OCI-LY3 (cell line): Measurements from ENCODE around the gene PARD3.

Experiments
- H2AFZ ChIP-seq: fragments of 200-600, 300-600 bp; shearing (Covaris generic); 2 replicates; pipeline ENCODE4 v1.6.0; 2014; ENCODE audit warnings: antibody characterized with exemption, low read depth, low read length
- H3K27ac ChIP-seq: fragments of 200-600, 300-600 bp; sonication (generic); 2 replicates; pipeline ENCODE4 v1.5.1; 2014; ENCODE audit warnings: mild to moderate bottlenecking, low read length, moderate library complexity, mixed read lengths
- H3K27me3 ChIP-seq: fragments of 200-600, 300-600 bp; sonication (generic); 2 replicates; pipeline ENCODE4 v1.6.1; 2014; ENCODE audit warnings: low read depth, low read length, mixed read lengths
- H3K36me3 ChIP-seq: fragments of 200-600, 300-600 bp; sonication (generic); replicated peaks from 2 replicates; pipeline ENCODE3; 2014; ENCODE audit warnings: low read depth, low read length, mixed read lengths
- H3K4me1 ChIP-seq: fragments of 300-600, 200-600 bp; sonication (generic); 2 replicates; pipeline ENCODE4 v1.6.1; 2014; ENCODE audit warnings: low read length, mixed read lengths
- H3K4me2 ChIP-seq: fragments of 200-600, 300-600 bp; sonication (generic); 2 replicates; pipeline ENCODE4 v1.6.1; 2014; ENCODE audit warnings: low read length, mixed read lengths
- H3K4me3 ChIP-seq: fragments of 300-600, 200-600 bp; sonication (generic); 2 replicates; pipeline ENCODE4 v1.5.1; 2014; ENCODE audit warnings: antibody characterized with exemption, mild to moderate bottlenecking, low read length, moderate library complexity
- H3K79me2 ChIP-seq: fragments of 300-600, 200-600 bp; shearing (Covaris generic); 2 replicates; pipeline ENCODE4 v1.6.1; 2014; ENCODE audit warnings: mild to moderate bottlenecking, low read length, mixed read lengths
- H3K9ac ChIP-seq: fragments of 300-600, 200-600 bp; shearing (Covaris generic); 2 replicates; pipeline ENCODE4 v1.6.0; 2014; ENCODE audit warnings: mild to moderate bottlenecking, low read length, moderate library complexity
- H3K9me3 ChIP-seq: fragments of 200-600, 300-600 bp; shearing (Covaris generic); 2 replicates; pipeline ENCODE4 v1.6.1; 2014; ENCODE audit warnings: low read length, mixed read lengths; ENCODE audit not compliant: insufficient read depth
- H4K20me1 ChIP-seq: fragments of 200-600, 300-600 bp; sonication (generic); 2 replicates; pipeline ENCODE4 v1.6.1; 2016; ENCODE audit warnings: low read length, mixed read lengths; ENCODE audit not compliant: insufficient read depth
- CTCF ChIP-seq: fragments of 200-600, 300-600 bp; sonication (generic); IDR thresholded peaks from 2 replicates; pipeline ENCODE4 v1.5.1; 2014; ENCODE audit warnings: antibody characterized with exemption, low read length, low read depth
- EZH2phosphoT487 ChIP-seq: fragments of 200-600 bp; shearing (Covaris generic); IDR thresholded peaks from 2 replicates; pipeline ENCODE4 v1.6.1; 2018; ENCODE audit warnings: antibody characterized with exemption, mixed run types, low read depth

The PARD3 gene

GRCh38 chr10:34109495-34109894 lies 705.6 kb downstream of the PARD3 start:
- no peak overlapping the region for H3K27ac ChIP-seq
- no peaks in the 10 kb centered on the region for H3K36me3 ChIP-seq
- no peaks in the 10 kb centered on the region for H3K79me2 ChIP-seq
- no peak overlapping the region for H3K9ac ChIP-seq
- TF ChIP-seq EZH2phosphoT487 = no peak
- no peak for TF ChIP-seq CTCF
- H3K4me2 ChIP-seq = no peak overlapping the region
- H4K20me1 ChIP-seq = no peaks in the 10 kb centered on the region
- H2AFZ ChIP-seq = no peak overlapping the region
- H3K4me1 ChIP-seq = no peaks in the 10 kb centered on the region
- H3K27me3 ChIP-seq = no peaks in the 10 kb centered on the region
- no peaks in the 10 kb centered on the region for H3K9me3 ChIP-seq
- H3K4me3 ChIP-seq = no peak overlapping the region

GRCh38 chr10:34107626-34108516 lies 707.2 kb downstream of the PARD3 start:
- Histone ChIP-seq H3K4me1 (no peaks in the 10 kb centered on the region), H4K20me1 (no peaks in the 10 kb centered on the region), H3K36me3 (no peaks in the 10 kb centered on the region), H2AFZ (no peak overlapping the region), H3K4me2 (no peak overlapping the region), H3K27me3 (no peaks in the 10 kb centered on the region), H3K9me3 (no peaks in the 10 kb centered on the region), H3K4me3 (no peak overlapping the region), H3K9ac (no peak overlapping the region), H3K27ac (no peak overlapping the region), H3K79me2 (no peaks in the 10 kb centered on the region)
- TF ChIP-seq CTCF (no peak), EZH2phosphoT487 (no peak)

DNA sequence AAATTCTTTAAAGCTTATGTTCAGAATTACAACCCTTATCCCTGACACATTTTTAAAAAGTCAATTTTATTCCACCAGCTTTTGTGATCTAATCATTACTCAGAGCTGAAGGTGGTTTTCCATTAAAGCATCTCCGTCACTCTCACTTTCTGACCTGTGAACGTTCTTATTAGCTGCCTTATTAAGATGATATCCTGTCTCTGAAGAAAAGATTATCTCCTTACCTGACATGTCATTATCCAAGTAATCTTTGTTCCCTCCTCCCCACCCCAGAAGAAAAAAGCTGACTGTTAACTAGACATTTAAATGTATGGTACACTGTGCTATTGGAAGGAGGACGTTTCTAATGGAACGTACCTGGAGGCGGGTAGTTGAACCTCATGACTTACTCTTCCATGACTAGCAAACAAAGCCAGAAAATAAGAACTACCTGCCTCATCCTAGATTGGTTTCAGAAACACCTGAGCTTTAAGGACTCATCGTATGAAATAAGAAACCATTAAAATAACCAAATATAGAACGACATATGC lies 708.7 kb downstream of the PARD3 start:
- Histone ChIP-seq H3K9ac (no peak overlapping the region), H3K79me2 (no peaks in the 10 kb centered on the region), H4K20me1 (no peaks in the 10 kb centered on the region), H3K27ac (no peak overlapping the region), H2AFZ (no peak overlapping the region), H3K9me3 (no peaks in the 10 kb centered on the region), H3K36me3 (no peaks in the 10 kb centered on the region), H3K4me3 (no peak overlapping the region), H3K27me3 (no peaks in the 10 kb centered on the region), H3K4me1 (no peaks in the 10 kb centered on the region), H3K4me2 (no peak overlapping the region)
- TF ChIP-seq CTCF (no peak), EZH2phosphoT487 (no peak)

- Histone ChIP-seq H3K36me3 (no peaks in the 10 kb centered on the region), H3K79me2 (no peaks in the 10 kb centered on the region), H3K27ac (no peak overlapping the region), H3K9ac (no peak overlapping the region), H3K4me3 (no peak overlapping the region), H3K27me3 (no peaks in the 10 kb centered on the region), H3K4me1 (no peaks in the 10 kb centered on the region), H3K4me2 (no peak overlapping the region), H2AFZ (no peak overlapping the region), H3K9me3 (no peaks in the 10 kb centered on the region), H4K20me1 (no peaks in the 10 kb centered on the region)
- TF ChIP-seq CTCF = no peak
- TF ChIP-seq EZH2phosphoT487 = no peak
Observed at GRCh38 chr10:34104829-34105572, 710.1 kb downstream of the PARD3 start.
